ENCODE results near the gene OLIG2. TPM values are rescaled to one million over a fixed set of nuclear protein-coding genes. Genes with fewer than 3 reads are reported as not detected.

OLIG2 gene
- total RNA-seq, 1 experiment from 2014 or later = not detected

- TF ChIP-seq ATF3 (IDR thresholded peaks at IDR 0.05) = no peak
- TF ChIP-seq FOSL1 (IDR thresholded peaks at IDR 0.05; ENCODE audit: low read depth) = no peak
- TF ChIP-seq, protein P1, sequence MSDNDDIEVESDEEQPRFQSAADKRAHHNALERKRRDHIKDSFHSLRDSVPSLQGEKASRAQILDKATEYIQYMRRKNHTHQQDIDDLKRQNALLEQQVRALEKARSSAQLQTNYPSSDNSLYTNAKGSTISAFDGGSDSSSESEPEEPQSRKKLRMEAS (IDR thresholded peaks at IDR 0.05) = no peak
- no peak for TF ChIP-seq ZFX (IDR thresholded peaks at IDR 0.05)
These were observed 716 bp downstream of the OLIG2 start (continued) for GRCh38 chr21:33026443-33026858.

DNA sequence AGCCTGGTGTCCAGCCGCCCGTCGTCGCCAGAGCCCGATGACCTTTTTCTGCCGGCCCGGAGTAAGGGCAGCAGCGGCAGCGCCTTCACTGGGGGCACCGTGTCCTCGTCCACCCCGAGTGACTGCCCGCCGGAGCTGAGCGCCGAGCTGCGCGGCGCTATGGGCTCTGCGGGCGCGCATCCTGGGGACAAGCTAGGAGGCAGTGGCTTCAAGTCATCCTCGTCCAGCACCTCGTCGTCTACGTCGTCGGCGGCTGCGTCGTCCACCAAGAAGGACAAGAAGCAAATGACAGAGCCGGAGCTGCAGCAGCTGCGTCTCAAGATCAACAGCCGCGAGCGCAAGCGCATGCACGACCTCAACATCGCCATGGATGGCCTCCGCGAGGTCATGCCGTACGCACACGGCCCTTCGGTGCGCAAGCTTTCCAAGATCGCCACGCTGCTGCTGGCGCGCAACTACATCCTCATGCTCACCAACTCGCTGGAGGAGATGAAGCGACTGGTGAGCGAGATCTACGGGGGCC, 1.2 kb downstream of the OLIG2 start:
- no peak overlapping the region for H2AFZ ChIP-seq (ENCODE audit: low read depth, low read length, poor library complexity, severe bottlenecking)
- H3K4me2 ChIP-seq (ENCODE audit: low read length) = no peak overlapping the region
- H3K27me3 ChIP-seq (ENCODE audit: insufficient read depth, low read length) = peaks cover 12% of the 10 kb centered on the region; the same call in 1 of the 2 replicates
- intact Hi-C loops (cut with micrococcal nuclease) = no loop called here
- POLR2A ChIA-PET = no interaction called here
- no peak overlapping the region for H3K4me3 ChIP-seq (replicated peaks in 1 of 2; ENCODE audit: low read depth in 1 of 2, low read length in 2 of 2)
- no peaks in the 10 kb centered on the region for H4K20me1 ChIP-seq (ENCODE audit: insufficient read depth)
- no peak overlapping the region for H3K9ac ChIP-seq (ENCODE audit: low read length)
- CTCF ChIA-PET = no interaction called here
- ATAC-seq (no peak), DNase-seq (ENCODE audit: low read depth, low spot score) (no peak)
- no peaks in the 10 kb centered on the region for H3K36me3 ChIP-seq (ENCODE audit: control insufficient read depth in 1 of 2, insufficient read depth in 2 of 2, low read length in 2 of 2)
- no peaks in the 10 kb centered on the region for H3K79me2 ChIP-seq (ENCODE audit: insufficient read depth, low read length)
- no peak overlapping the region for H3K27ac ChIP-seq (ENCODE audit: low read depth, low read length)
- H3K9me3 ChIP-seq (ENCODE audit: control insufficient read depth in 1 of 2, insufficient read depth in 1 of 2, low read depth in 1 of 2, low read length in 2 of 2) = no peaks in the 10 kb centered on the region
- BruUV-seq (replicated peaks) = no TSS peak
- no peaks in the 10 kb centered on the region for H3K9me2 ChIP-seq (ENCODE audit: insufficient read depth)
- RAD21 ChIA-PET (ENCODE audit: low non-redundant PET in 1 of 2, low total read pairs in 2 of 2, uncharacterized antibody in 2 of 2, unreplicated experiment in 2 of 2) = no interaction called here
- no peaks in the 10 kb centered on the region for H3K4me1 ChIP-seq (ENCODE audit: control insufficient read depth in 1 of 2, insufficient read depth in 2 of 2, low read length in 2 of 2)
- TF ChIP-seq FOSL1 (IDR thresholded peaks at IDR 0.05; ENCODE audit: low read depth) (no peak), SIN3A (IDR thresholded peaks at IDR 0.05; ENCODE audit: low read depth) (no peak), CEBPB (IDR thresholded peaks at IDR 0.05; ENCODE audit: low read depth) (no peak), EZH2 (IDR thresholded peaks at IDR 0.05) (no peak), SP1 (IDR thresholded peaks at IDR 0.05; ENCODE audit: low read depth) (no peak), RAD21 (IDR thresholded peaks at IDR 0.05; ENCODE audit: low read depth) (no peak), CBX3 (IDR thresholded peaks at IDR 0.05; ENCODE audit: low read depth) (no peak), EZH2phosphoT487 (IDR thresholded peaks at IDR 0.05; ENCODE audit: borderline replicate concordance) (no peak), POLR2A (IDR thresholded peaks at IDR 0.05; ENCODE audit: borderline replicate concordance, extremely low read depth, insufficient read depth, insufficient read length) (no peak), ZFX (IDR thresholded peaks at IDR 0.05) (no peak), ELF1 (IDR thresholded peaks at IDR 0.05; ENCODE audit: borderline replicate concordance, low read depth) (no peak), EGR1 (IDR thresholded peaks at IDR 0.05; ENCODE audit: low read depth) (no peak), ZNF274 (IDR thresholded peaks at IDR 0.05; ENCODE audit: low read depth, low read length) (no peak), ZBTB33 (IDR thresholded peaks at IDR 0.05; ENCODE audit: extremely low read depth, insufficient replicate concordance, low read length) (no peak)
- TF ChIP-seq, protein P2, sequence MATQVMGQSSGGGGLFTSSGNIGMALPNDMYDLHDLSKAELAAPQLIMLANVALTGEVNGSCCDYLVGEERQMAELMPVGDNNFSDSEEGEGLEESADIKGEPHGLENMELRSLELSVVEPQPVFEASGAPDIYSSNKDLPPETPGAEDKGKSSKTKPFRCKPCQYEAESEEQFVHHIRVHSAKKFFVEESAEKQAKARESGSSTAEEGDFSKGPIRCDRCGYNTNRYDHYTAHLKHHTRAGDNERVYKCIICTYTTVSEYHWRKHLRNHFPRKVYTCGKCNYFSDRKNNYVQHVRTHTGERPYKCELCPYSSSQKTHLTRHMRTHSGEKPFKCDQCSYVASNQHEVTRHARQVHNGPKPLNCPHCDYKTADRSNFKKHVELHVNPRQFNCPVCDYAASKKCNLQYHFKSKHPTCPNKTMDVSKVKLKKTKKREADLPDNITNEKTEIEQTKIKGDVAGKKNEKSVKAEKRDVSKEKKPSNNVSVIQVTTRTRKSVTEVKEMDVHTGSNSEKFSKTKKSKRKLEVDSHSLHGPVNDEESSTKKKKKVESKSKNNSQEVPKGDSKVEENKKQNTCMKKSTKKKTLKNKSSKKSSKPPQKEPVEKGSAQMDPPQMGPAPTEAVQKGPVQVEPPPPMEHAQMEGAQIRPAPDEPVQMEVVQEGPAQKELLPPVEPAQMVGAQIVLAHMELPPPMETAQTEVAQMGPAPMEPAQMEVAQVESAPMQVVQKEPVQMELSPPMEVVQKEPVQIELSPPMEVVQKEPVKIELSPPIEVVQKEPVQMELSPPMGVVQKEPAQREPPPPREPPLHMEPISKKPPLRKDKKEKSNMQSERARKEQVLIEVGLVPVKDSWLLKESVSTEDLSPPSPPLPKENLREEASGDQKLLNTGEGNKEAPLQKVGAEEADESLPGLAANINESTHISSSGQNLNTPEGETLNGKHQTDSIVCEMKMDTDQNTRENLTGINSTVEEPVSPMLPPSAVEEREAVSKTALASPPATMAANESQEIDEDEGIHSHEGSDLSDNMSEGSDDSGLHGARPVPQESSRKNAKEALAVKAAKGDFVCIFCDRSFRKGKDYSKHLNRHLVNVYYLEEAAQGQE (IDR thresholded peaks at IDR 0.05; ENCODE audit: low read depth) = no peak
- TF ChIP-seq, protein P3, sequence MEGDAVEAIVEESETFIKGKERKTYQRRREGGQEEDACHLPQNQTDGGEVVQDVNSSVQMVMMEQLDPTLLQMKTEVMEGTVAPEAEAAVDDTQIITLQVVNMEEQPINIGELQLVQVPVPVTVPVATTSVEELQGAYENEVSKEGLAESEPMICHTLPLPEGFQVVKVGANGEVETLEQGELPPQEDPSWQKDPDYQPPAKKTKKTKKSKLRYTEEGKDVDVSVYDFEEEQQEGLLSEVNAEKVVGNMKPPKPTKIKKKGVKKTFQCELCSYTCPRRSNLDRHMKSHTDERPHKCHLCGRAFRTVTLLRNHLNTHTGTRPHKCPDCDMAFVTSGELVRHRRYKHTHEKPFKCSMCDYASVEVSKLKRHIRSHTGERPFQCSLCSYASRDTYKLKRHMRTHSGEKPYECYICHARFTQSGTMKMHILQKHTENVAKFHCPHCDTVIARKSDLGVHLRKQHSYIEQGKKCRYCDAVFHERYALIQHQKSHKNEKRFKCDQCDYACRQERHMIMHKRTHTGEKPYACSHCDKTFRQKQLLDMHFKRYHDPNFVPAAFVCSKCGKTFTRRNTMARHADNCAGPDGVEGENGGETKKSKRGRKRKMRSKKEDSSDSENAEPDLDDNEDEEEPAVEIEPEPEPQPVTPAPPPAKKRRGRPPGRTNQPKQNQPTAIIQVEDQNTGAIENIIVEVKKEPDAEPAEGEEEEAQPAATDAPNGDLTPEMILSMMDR (IDR thresholded peaks at IDR 0.05 in 2 of 3, conservative IDR thresholded peaks at IDR 0.05 in 1 of 3; ENCODE audit: borderline replicate concordance in 1 of 3, insufficient read depth in 1 of 3, low read depth in 2 of 3, low read length in 2 of 3) = no peak
- TF ChIP-seq, protein P1 (IDR thresholded peaks at IDR 0.05) = no peak
